ENCODE results near the gene FAM83B.

Gene FAM83B

GRCh38 chr6:54874349-54875048, 27.9 kb downstream of the FAM83B start:
- no peak for DNase-seq (ENCODE audit: low spot score)
- in situ Hi-C loops (cut with MboI; ENCODE audit: low pct_unique_long_range_greater_than_20kb, low sequenced_read_pairs, unreplicated experiment): no loop called here
- TF ChIP-seq, protein P1, sequence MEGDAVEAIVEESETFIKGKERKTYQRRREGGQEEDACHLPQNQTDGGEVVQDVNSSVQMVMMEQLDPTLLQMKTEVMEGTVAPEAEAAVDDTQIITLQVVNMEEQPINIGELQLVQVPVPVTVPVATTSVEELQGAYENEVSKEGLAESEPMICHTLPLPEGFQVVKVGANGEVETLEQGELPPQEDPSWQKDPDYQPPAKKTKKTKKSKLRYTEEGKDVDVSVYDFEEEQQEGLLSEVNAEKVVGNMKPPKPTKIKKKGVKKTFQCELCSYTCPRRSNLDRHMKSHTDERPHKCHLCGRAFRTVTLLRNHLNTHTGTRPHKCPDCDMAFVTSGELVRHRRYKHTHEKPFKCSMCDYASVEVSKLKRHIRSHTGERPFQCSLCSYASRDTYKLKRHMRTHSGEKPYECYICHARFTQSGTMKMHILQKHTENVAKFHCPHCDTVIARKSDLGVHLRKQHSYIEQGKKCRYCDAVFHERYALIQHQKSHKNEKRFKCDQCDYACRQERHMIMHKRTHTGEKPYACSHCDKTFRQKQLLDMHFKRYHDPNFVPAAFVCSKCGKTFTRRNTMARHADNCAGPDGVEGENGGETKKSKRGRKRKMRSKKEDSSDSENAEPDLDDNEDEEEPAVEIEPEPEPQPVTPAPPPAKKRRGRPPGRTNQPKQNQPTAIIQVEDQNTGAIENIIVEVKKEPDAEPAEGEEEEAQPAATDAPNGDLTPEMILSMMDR (IDR thresholded peaks at IDR 0.05; ENCODE audit: extremely low read depth, insufficient read depth, missing control alignments): no peak

DNA sequence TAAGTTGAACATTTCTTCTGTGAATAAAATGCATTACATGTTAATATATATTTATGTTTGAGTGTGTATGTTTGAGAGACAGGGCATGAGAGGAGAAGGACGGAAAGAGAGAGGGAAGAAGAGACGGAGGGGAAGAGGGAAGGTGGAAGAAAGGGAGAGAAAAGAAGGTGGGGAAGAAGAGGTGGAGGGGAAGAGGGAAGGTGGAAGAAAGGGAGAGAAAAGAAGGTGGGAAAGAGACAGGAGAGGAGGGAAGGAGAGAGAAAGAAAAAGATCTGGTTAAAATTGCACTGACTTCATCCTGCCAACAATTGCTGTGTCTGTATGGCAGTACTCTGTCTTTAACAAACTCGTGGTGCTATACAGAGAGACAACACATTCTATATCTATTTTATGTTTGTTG, 29.0 kb downstream of the FAM83B start:
- DNase-seq (ENCODE audit: low spot score): no peak
- TF ChIP-seq, protein P1 (IDR thresholded peaks at IDR 0.05; ENCODE audit: extremely low read depth, insufficient read depth, missing control alignments): no peak
- in situ Hi-C loops (cut with MboI; ENCODE audit: low pct_unique_long_range_greater_than_20kb, low sequenced_read_pairs, unreplicated experiment): no loop called here

DNA sequence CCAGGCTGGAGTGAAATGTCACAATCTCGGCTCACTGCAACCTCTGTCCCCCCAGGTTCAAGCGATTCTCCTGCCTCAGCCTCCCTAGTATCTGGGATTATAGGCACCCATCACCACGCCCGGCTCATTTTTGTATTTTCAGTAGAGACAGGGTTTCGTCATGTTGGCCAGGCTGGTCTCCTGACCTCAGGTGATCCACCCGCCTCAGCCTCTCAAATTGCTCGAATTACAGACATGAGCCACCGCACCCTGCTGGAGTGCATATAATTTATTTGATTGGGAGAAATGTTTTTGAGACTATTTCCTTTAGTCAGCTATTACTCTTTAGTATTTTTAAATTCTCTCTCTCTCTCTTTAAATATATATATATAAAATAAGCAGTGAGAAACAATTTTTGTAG, 29.8 kb downstream of the FAM83B start:
- DNase-seq (ENCODE audit: low spot score): no peak
- TF ChIP-seq, protein P1 (IDR thresholded peaks at IDR 0.05; ENCODE audit: extremely low read depth, insufficient read depth, missing control alignments): no peak
- in situ Hi-C loops (cut with MboI; ENCODE audit: low pct_unique_long_range_greater_than_20kb, low sequenced_read_pairs, unreplicated experiment): no loop called here

GRCh38 chr6:54876871-54877270, 30.3 kb downstream of the FAM83B start:
- TF ChIP-seq, protein P1 (IDR thresholded peaks at IDR 0.05; ENCODE audit: extremely low read depth, insufficient read depth, missing control alignments): no peak
- no peak for DNase-seq (ENCODE audit: low spot score)
- in situ Hi-C loops (cut with MboI; ENCODE audit: low pct_unique_long_range_greater_than_20kb, low sequenced_read_pairs, unreplicated experiment): no loop called here

- in situ Hi-C loops (cut with MboI; ENCODE audit: low pct_unique_long_range_greater_than_20kb, low sequenced_read_pairs, unreplicated experiment): no loop called here
- peak; percentile 9 for DNase-seq (ENCODE audit: low spot score)
- TF ChIP-seq, protein P1 (IDR thresholded peaks at IDR 0.05; ENCODE audit: extremely low read depth, insufficient read depth, missing control alignments): no peak
Observed at GRCh38 chr6:54877713-54878317, 31.2 kb downstream of the FAM83B start.

GRCh38 chr6:54878718-54879117, 32.1 kb downstream of the FAM83B start:
- in situ Hi-C loops (cut with MboI; ENCODE audit: low pct_unique_long_range_greater_than_20kb, low sequenced_read_pairs, unreplicated experiment): no loop called here
- DNase-seq (ENCODE audit: low spot score): no peak
- TF ChIP-seq, protein P1 (IDR thresholded peaks at IDR 0.05; ENCODE audit: extremely low read depth, insufficient read depth, missing control alignments): no peak
